ENCODE data around the gene HTR3D.
"Not testable (repeated sequence)": the region's sequence is repeated elsewhere in the genome, so short reads cannot be mapped to it uniquely, and the experiment has no call there.

The HTR3D gene

GRCh38 chr3:184016811-184017671 is 14.5 kb upstream of the HTR3D start:
- DNase-seq (ENCODE audit: low read depth), result peak; percentile 47

DNA sequence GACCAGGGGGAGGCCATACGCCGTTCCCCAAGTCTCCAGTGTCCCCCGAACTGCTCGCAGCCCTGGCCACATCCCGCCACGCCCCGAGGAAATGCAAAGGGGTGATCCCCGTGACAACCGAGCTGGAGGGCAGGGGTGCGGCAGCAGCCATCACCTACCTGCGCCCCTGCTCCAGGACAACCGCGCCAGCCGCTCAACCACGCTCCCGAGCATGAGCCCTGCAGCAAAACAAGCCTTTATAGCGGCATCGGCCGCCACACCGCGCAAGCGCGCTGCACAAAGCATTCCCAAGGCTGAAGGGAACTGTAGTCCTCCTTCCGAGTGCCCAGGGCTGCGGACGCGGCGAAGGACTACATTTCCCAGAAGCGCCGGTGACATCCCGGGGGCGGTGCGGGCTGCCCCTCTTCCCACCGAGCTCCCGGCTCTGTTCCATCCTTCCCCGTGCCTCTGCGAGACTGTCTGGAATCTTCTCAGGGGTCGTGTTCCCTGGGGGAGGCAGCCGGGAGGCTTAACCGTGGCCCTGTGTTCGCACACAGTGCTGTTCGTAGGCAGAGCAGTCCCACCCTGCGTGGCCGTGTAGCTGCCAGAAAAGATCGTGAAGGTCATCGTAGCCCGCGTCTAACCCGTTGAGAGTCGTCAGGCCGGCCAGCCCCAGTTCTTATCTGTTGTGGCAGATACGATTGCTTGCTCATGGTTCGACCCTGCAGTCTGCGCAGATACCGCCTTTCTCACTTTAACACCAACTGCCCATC is 13.7 kb upstream of the HTR3D start, which contains the start of gene ABCC5:
TSS of gene ABCC5 (minus strand) at position 213 of the 752 bp plus-strand sequence. CDS start 3,492 bp downstream, outside the sequence.
- peak; percentile 93 for DNase-seq (ENCODE audit: low read depth)

DNA sequence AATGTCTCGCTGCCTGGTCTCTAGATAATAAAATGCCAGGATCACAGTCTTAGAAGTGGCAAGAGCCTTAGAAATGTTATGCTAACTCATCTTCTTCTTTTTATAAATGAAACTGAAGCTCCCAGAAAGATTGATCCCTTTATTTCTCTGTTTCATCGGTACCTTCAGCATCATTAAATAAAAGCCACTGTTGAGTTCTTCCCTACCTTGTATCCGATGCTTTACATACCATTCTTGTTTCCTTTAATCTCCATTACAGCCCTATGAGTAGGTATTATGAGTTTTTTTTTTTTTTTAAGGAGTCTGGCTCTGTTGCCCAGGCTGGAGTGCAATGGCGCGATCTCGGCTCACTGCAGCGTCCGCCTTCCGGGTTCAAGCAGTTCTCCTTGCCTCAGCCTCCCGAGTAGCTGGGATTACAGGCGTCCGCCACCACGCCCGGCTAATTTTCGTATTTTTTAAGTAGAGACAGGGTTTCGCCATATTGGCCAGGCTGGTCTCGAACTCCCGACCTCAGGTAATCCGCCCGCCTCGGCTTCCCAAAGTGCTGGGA is 13.0 kb upstream of the HTR3D start:
- no peak for DNase-seq (ENCODE audit: low read depth)

DNA sequence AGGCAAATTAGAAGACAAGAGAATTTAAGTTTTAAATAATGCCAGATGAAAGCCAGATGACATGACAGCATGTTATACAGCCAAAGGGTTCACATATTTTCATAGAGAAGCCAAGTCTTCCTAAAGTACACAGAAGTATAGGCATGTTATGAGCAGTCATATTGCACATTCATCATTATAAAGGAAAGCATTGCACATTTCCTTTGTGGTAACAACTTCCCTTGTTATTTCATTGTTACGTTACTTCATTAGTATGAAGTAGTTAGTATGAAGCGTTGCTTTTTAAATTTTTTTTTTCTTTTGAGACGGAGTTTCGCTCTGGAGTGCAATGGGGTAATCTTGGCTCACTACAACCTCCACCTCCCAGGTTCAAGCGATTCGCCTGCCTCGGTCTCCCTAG is 9.2 kb upstream of the HTR3D start:
- no peak for DNase-seq (ENCODE audit: low read depth)

DNA sequence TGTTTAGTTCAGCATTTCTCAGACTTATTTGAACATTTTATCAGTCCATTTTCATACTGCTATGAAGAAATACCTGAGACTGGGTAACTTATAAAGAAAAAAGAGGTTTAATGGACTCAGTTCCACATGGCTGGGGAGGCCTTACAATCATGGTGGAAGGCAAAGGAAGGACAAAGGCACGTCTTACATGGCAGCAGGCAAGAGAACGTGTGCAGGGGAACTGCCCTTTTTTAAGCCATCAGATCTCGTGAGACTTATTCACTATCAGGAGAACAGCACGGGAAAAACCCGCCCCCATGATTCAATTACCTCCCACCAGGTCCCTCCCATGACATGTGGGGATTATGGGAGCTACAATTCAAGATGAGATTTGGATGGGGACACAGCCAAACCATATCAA is 6.3 kb upstream of the HTR3D start:
- DNase-seq (ENCODE audit: low read depth), result not testable (repeated sequence)

GRCh38 chr3:184028275-184028890 is 3.2 kb upstream of the HTR3D start:
- not testable (repeated sequence) for DNase-seq (ENCODE audit: low read depth)

GRCh38 chr3:184029443-184029842 is 2.1 kb upstream of the HTR3D start:
- peak; percentile 15 for DNase-seq (ENCODE audit: low read depth)

- DNase-seq (ENCODE audit: low read depth), result no peak
Measured at GRCh38 chr3:184030536-184030935, 1.0 kb upstream of the HTR3D start.

- DNase-seq (ENCODE audit: low read depth), result no peak
Measured at GRCh38 chr3:184037816-184038215, 6.3 kb downstream of the HTR3D start.

- DNase-seq (ENCODE audit: low read depth), result not testable (repeated sequence)
Measured at GRCh38 chr3:184038307-184038706, 6.8 kb downstream of the HTR3D start.

DNA sequence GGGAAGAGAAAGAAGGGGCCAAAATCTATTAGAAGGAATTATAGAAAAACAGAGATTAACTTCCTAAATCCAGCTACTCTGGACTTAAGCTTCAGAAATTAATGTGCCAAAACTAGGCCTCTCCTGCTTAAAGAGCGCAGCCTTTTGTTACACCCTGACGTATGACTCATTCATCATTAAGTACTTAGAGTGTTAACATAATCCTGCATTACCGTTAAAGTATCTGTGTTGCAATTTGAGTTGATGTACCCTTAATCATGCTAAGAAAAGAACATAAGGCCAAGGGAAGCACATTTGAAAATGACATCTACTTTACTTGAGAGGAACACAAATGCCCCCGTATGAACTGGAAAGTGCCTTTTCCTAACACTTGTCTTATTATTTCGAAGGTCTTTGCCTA is 7.9 kb downstream of the HTR3D start:
- DNase-seq (ENCODE audit: low read depth), result peak; percentile 53

- peak; percentile 37 for DNase-seq (ENCODE audit: low read depth)
Measured at GRCh38 chr3:184040010-184040409, 8.5 kb downstream of the HTR3D start.

- no peak for DNase-seq (ENCODE audit: low read depth)
Measured at GRCh38 chr3:184042617-184043016, 11.1 kb downstream of the HTR3D start.

- DNase-seq (ENCODE audit: low read depth), result no peak
Measured at GRCh38 chr3:184045995-184046394, 14.5 kb downstream of the HTR3D start.

DNA sequence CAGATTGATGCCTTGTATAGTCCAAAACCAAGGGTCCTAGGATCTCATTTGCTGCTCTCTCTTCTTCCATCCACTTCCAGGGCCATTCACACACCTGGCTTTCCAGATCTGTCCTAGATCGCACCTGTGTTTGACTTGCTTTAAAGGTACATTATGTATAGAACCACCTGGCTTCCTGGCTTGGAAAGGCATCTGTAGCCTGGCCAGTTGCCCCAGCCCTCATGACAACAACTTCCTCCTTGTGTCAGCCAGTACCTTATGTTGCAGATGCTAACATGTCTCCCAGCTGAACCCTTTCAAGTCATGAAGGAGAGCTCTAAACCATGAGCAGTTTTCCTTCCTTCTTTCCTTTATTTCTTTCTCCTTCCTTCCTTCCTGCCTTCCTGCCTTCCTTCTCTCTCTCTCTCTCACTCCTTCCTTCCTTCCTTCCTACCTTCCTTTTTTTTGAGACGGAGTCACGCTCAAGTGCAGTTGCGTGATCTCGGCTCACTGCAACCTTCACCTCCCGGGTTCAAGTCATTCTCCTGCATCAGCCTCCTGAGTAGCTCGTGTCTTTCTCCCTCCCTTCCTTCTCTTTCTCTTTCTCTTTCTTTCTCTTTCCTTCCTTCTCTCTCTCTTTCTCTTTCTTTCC is 18.8 kb downstream of the HTR3D start:
- DNase-seq (ENCODE audit: low read depth), result no peak

DNA sequence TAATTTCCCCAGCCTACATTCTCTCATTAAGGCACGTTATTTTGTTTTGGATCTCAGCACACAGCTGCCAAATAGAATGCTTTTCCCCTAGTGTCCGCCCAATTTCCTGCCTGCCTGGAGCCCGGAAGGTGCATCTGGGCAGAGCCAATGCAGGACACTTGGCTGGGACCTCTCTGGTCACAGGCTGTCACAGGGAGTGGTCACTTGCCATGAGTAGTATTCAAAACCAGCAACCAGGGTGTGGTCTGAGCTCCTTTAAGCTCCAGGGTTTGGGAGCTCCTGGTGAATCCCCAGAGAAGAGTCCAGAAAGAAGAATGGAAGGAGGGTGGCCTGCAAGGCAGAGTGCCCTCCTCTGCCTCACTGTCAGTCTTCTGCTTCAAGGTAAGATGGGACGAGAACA is 21.2 kb downstream of the HTR3D start, which contains the start of gene HTR3C:
TSS of gene HTR3C (plus strand) at position 281 of the 400 bp plus-strand sequence. CDS start at position 315, 34 bp downstream.
- DNase-seq (ENCODE audit: low read depth), result no peak

- no peak for DNase-seq (ENCODE audit: low read depth)
Measured at GRCh38 chr3:184058029-184058428, 26.5 kb downstream of the HTR3D start.

GRCh38 chr3:184059424-184059823 is 27.9 kb downstream of the HTR3D start:
- DNase-seq (ENCODE audit: low read depth), result no peak

DNA sequence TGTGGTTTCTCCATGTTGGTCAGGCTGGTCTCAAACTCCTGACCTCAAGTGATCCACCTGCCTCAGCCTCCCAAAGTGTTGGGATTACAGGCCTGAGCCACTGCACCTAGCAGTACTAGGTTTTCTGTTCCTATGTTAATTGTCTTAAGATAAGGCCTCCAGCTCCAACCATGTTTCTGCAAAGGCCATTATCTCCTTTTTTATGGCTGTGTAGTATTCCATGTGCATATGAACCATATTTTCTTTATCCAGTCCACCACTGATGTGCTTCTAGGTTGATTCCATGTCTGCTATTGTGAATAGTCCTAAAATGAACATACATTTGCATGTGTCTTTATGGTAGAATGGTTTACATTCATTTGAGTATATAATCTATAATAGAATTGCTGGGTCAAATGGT is 31.1 kb downstream of the HTR3D start:
- no peak for DNase-seq (ENCODE audit: low read depth)

- no peak for DNase-seq (ENCODE audit: low read depth)
Measured at GRCh38 chr3:184066211-184066610, 34.7 kb downstream of the HTR3D start.

DNA sequence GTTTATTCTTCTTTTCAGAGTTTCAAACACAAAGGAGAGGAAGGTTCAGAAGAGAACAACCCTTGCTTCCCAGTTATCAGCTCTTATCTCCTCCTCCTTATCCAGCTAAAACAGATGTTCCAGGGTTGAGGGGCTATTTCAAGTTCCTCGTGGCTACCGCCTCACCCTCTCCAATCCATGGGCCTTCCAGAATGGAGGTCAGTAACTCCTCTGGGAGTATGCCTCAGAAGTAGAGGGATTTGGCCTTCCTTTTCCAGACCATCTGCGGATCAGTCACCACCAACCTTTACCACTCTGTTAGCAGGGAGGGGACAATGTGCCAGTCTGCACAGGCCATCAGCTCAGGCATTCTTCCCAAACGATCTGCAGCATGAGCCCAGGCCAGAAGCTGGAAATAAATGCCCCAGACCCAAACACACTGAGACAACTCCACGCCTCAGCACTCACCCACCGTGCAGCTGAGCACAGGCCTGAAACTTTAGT is 36.1 kb downstream of the HTR3D start:
- no peak for DNase-seq (ENCODE audit: low read depth)

DNA sequence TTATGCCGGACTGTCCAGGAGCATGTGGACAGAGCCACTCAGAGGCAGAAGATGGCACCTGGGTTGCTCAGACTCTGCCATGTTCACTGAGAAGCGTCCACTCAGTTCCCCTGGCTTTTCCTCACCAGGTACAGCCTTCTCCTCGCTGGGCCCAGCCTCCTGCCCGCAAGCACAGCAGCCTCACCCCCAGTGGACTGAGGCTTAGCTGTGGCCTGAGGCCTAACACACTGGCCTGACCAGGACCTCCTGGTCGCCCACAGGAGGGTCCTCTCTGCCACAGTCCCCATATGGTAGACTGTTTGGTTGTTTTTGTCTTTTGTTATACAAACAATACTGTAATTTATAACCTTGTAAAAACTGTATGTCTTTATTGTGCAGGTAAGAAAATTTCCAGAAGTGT is 36.8 kb downstream of the HTR3D start:
- DNase-seq (ENCODE audit: low read depth), result no peak
